HepG2 (cell line): ENCODE results near the gene SLAMF9. TPM values are rescaled to one million over a fixed set of nuclear protein-coding genes. Genes with fewer than 3 reads are reported as not detected.

Source experiments
- ATAC-seq: fragments of 200-7000 bp; cut with Tn5 transposase; 3 replicates; pipeline ENCODE4 v1.9.1; 2020; ENCODE audit warnings: mild to moderate bottlenecking, moderate library complexity
- BruUV-seq: library from RNA; stranded (reverse); fragments of 400-500 nt; replicated peaks from 2 replicates; lab custom pipeline; 2021; lab: Mats Ljungman, UMichigan
- CTCF ChIA-PET: fragments of 300-600 bp; formaldehyde crosslinking; extraction: SDS; loops from one replicate; lab custom pipeline; 2021; ENCODE audit warnings: low total read pairs, inconsistent platforms, low intra/inter-chr PET ratio; lab: Yijun Ruan, JAX
- POLR2A ChIA-PET: fragments of 350-600 bp; sonication (Branson Sonifier 250); formaldehyde crosslinking; loops from one replicate; lab custom pipeline; 2020; ENCODE audit warnings: antibody characterized with exemption, inconsistent platforms; lab: Yijun Ruan, JAX
- DNase-seq: peaks from one replicate; pipeline ENCODE4 v3.0.0-alpha.2; 2015; ENCODE audit warnings: low spot score
- FAIRE-seq: peaks from 3 replicates; lab custom pipeline; 2011; peaks lifted over from hg19 to GRCh38; lab: Jason Lieb, UNC
- H2AFZ ChIP-seq: one replicate; pipeline ENCODE4 v1.6.1; 2011; ENCODE audit warnings: low read length, inconsistent platforms
- H3K27ac ChIP-seq: fragments of 300-600 bp; 3 replicates; pipeline ENCODE4 v1.8.0; 2011; ENCODE audit warnings: mixed run types, mild to moderate bottlenecking, mixed read lengths, low read length, inconsistent platforms; ENCODE audit not compliant: insufficient read depth; ENCODE audit errors: extremely low read length
- H3K27me3 ChIP-seq, 2 experiments: fragments of 200-600 bp in 1 of 2; 2 replicates in 1 of 2; 3 replicates in 1 of 2; pipeline versions ENCODE4 v1.6.0 to v1.8.0; 2011; ENCODE audit warnings: low read length in 2 of 2, mild to moderate bottlenecking in 2 of 2, moderate library complexity in 2 of 2, inconsistent platforms in 1 of 2; ENCODE audit not compliant: insufficient read depth in 2 of 2, control insufficient read depth in 1 of 2
- H3K36me3 ChIP-seq, 2 experiments: fragments of 200-600 bp in 1 of 2; replicated peaks in 1 of 2; 2 replicates in 1 of 2; 3 replicates in 1 of 2; pipeline versions ENCODE4 v1.5.1 to v1.8.0; 2011; ENCODE audit warnings: low read length in 2 of 2, inconsistent platforms in 1 of 2; ENCODE audit not compliant: insufficient read depth in 2 of 2, control insufficient read depth in 1 of 2
- H3K4me1 ChIP-seq: 2 replicates; pipeline ENCODE4 v1.5.1; 2012; ENCODE audit warnings: low read length, inconsistent platforms; ENCODE audit not compliant: insufficient read depth
- H3K4me2 ChIP-seq: 2 replicates; pipeline ENCODE4 v1.6.0; 2011; ENCODE audit warnings: low read depth, low read length, inconsistent platforms
- H3K4me3 ChIP-seq, 3 experiments: fragments of 200-600 bp in 1 of 3; sonication (generic), shearing (Covaris generic) in 1 of 3; replicated peaks in 1 of 3; 2 replicates each; pipeline ENCODE4 v1.5.1; 2011 to 2016; ENCODE audit warnings: low read length in 3 of 3, inconsistent platforms in 2 of 3, low read depth in 2 of 3, mild to moderate bottlenecking in 2 of 3, control low read depth in 1 of 3, mixed read lengths in 1 of 3; ENCODE audit not compliant: insufficient read depth in 1 of 3
- H3K79me2 ChIP-seq: one replicate; pipeline ENCODE4 v1.6.1; 2011; ENCODE audit warnings: low read length, inconsistent platforms; ENCODE audit not compliant: insufficient read depth
- H3K9ac ChIP-seq: 2 replicates; pipeline ENCODE4 v1.6.0; 2011; ENCODE audit warnings: mild to moderate bottlenecking, low read depth, low read length, inconsistent platforms; ENCODE audit not compliant: insufficient read depth
- H3K9me3 ChIP-seq: 2 replicates; pipeline ENCODE4 v1.5.1; 2012; ENCODE audit warnings: mild to moderate bottlenecking, low read length
- H4K20me1 ChIP-seq: 2 replicates; pipeline ENCODE4 v1.6.0; 2011; ENCODE audit warnings: inconsistent platforms, mild to moderate bottlenecking, low read length, moderate library complexity; ENCODE audit not compliant: insufficient read depth
- AHR ChIP-seq: IDR thresholded peaks from 2 replicates; pipeline ENCODE4 v1.6.1; 2018; ENCODE audit warnings: missing genetic modification reagents, missing compliant biosample characterization
- MAFF ChIP-seq: IDR thresholded peaks from 2 replicates; pipeline ENCODE4 v1.6.1; 2011; ENCODE audit warnings: low read depth, low read length, improper control_type of control experiment
- SNAPC2 ChIP-seq: sonication (generic); formaldehyde crosslinking; IDR thresholded peaks from 2 replicates; pipeline ENCODE4 v1.8.1; 2022; ENCODE audit warnings: mild to moderate bottlenecking, missing genetic modification reagents
- ZNF275 ChIP-seq: sonication (generic); formaldehyde crosslinking; IDR thresholded peaks from 2 replicates; pipeline ENCODE4 v1.8.0; 2022; ENCODE audit warnings: missing genetic modification reagents, mild to moderate bottlenecking, inconsistent platforms, borderline replicate concordance
- ZNF761 ChIP-seq: sonication (generic); formaldehyde crosslinking; conservative IDR thresholded peaks from 2 replicates; pipeline ENCODE4 v1.4.0; 2020; ENCODE audit warnings: mild to moderate bottlenecking, missing genetic modification reagents
- ZUFSP ChIP-seq: sonication (generic); formaldehyde crosslinking; IDR thresholded peaks from 2 replicates; pipeline ENCODE4 v1.9.0; 2021; ENCODE audit warnings: missing genetic modification reagents, mild to moderate bottlenecking, borderline replicate concordance
- WGBS: methylation state at CpG from one replicate; pipeline ENCODE4 v1.1.6; 2017; ENCODE audit warnings: low lambda C conversion rate; 5-methylcytosine and 5-hydroxymethylcytosine counted together
- in situ Hi-C: cut with HindIII; loops from 2 replicates; pipeline ENCODE4 v1.10.0; 2017; ENCODE audit warnings: low pct_unique_long_range_greater_than_20kb; ENCODE audit not compliant: extremely low pct_ligation_motif_present
- intact Hi-C: fragments of 100-400 bp; cut with micrococcal nuclease; formaldehyde crosslinking; loops from one replicate; pipeline ENCODE4 v1.10.0; 2022; ENCODE audit not compliant: unreplicated experiment
- polyA plus RNA-seq, 8 experiments: library from polyadenylated mRNA; depleted of rRNA in 3 of 8; stranded (reverse) in 7 of 8; unstranded in 1 of 8; fragments of >200 nt; fragmentation: Illumina TruSeq in 4 of 8; extraction: Trizol in 4 of 8; gene quantifications; 2 replicates each; pipeline versions ENCODE4 v1.2.1 to v1.2.3, GENCODE V29; 2011 to 2016; ENCODE audit warnings: low read depth in 4 of 8, missing spikeins in 1 of 8, mixed read lengths in 1 of 8; ENCODE audit not compliant: insufficient read depth in 1 of 8
- total RNA-seq, 5 experiments: library from RNA; depleted of rRNA; stranded (reverse); fragments of >200 nt; fragmentation: Illumina TruSeq; extraction: Trizol; gene quantifications; 2 replicates each; pipeline ENCODE4 v1.2.3, GENCODE V29; 2016; ENCODE audit warnings: low read depth in 1 of 5

SLAMF9 gene
- total and polyA plus RNA-seq, 2 of the 13 experiments (the other 11 are each of a cell fraction or from before 2014, with no cell fraction given) = 0.82 TPM; not detected in 1

GRCh38 chr1:159994896-159995295 is 40.9 kb upstream of the SLAMF9 start (continued):
- no peak for TF ChIP-seq AHR (CRISPR knock-in tag)
- no peak for TF ChIP-seq ZNF275
- no peak for TF ChIP-seq ZUFSP (CRISPR knock-in tag)
- no peak for TF ChIP-seq ZNF761 (CRISPR knock-in tag)
- TF ChIP-seq SNAPC2 (CRISPR knock-in tag) = no peak

- DNase-seq = no peak
- Histone ChIP-seq H3K9me3 (no peaks in the 10 kb centered on the region), H3K27me3 (no peaks in the 10 kb centered on the region), H3K27ac (no peak overlapping the region), H4K20me1 (no peaks in the 10 kb centered on the region), H3K9ac (no peak overlapping the region), H2AFZ (no peak overlapping the region), H3K4me3 (no peak overlapping the region), H3K4me1 (peaks cover 8% of the 10 kb centered on the region; the same call in 1 of the 2 replicates), H3K36me3 (no peaks in the 10 kb centered on the region), H3K4me2 (no peak overlapping the region)
- no TSS peak for BruUV-seq
- CTCF ChIA-PET = no interaction called here
- WGBS = 8% methylated on average over 2 of the region's 2 CpGs
- FAIRE-seq = no peak
- in situ Hi-C loops (no loop called here), intact Hi-C loops (no loop called here)
- TF ChIP-seq MAFF = no peak
- TF ChIP-seq, all 625 proteins: peak for 0
- POLR2A ChIA-PET = no interaction called here
- ATAC-seq = no peak
- H3K79me2 ChIP-seq = no peaks in the 10 kb centered on the region
These were observed 39.9 kb upstream of the SLAMF9 start for GRCh38 chr1:159993911-159994310.
